Stimulated activated naive CD4-positive, alpha-beta T cell (primary cell): ENCODE data around the gene SLC25A42.
A peak's percentile ranks its signal among the peaks of the same experiment; 100 is the strongest.
"Not testable (repeated sequence)": the region's sequence is repeated elsewhere in the genome, so short reads cannot be mapped to it uniquely, and the experiment has no call there.

Source experiments
- DNase-seq, 6 experiments: peaks; one replicate each; lab custom pipeline; 2025; lab: John Stamatoyannopoulos, UW

Gene SLC25A42

GRCh38 chr19:19105365-19106055 is 41.7 kb downstream of the SLC25A42 start:
- DNase-seq: no peak

GRCh38 chr19:19106056-19106551 is 42.3 kb downstream of the SLC25A42 start:
- no peak for DNase-seq

GRCh38 chr19:19106938-19107337 is 43.1 kb downstream of the SLC25A42 start:
- DNase-seq: not testable (repeated sequence)

GRCh38 chr19:19107654-19108053 is 43.9 kb downstream of the SLC25A42 start:
- DNase-seq: no peak

DNA sequence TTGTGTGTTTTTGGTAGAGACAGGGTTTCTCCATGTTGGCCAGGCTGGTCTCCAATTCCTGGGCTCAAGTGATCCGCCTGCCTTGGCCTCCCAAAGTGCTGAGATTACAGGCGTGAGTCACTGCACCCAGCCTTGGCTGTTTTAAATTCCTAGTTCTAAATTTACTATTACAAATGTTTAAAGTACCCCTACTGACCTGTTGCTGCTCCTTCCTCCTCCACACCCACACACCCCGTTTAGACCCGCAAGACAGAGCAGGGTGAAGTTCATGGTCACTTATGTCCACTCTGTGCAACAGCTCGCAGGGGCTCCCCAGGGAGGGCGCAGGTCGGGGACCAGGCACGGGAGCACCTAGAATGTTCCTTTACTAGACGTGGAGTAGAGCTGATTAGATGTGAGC is 45.8 kb downstream of the SLC25A42 start:
- DNase-seq: no peak

- DNase-seq: peak in 2 of 6 experiments; percentile 7 to 13
Observed at GRCh38 chr19:19110410-19111135, 46.8 kb downstream of the SLC25A42 start.

- DNase-seq: no peak
Observed at GRCh38 chr19:19111136-19111835, 47.5 kb downstream of the SLC25A42 start.

- no peak for DNase-seq
Observed at GRCh38 chr19:19111967-19112580, 48.3 kb downstream of the SLC25A42 start.

DNA sequence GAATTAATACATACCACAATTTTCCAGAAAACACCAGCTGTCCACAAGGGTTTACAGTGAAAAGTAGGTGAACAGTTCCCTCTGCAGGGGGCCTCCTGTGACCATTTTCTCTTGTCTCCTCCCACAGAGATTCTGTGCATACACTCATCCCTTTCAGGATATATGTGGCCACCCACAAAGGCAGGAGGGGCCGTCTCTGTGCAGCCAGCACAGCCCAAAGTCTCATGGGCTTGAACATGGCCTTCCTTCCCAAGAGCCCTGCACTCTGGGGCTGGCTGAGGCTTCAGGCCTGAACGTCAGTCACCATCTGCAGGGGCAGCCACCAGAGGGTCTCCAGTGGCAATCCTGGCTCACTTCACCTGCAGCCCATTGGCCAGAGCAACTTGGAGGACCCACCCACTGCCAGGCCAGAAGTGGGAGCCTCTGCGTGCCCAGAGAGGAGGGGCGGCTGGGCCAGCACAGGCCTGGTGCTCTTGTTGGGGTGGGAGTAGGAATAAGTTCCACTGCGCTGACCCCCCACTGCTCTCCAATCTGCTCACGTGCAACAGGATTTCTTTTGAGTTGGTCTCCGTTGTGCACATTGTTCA is 49.3 kb downstream of the SLC25A42 start:
- no peak for DNase-seq

DNA sequence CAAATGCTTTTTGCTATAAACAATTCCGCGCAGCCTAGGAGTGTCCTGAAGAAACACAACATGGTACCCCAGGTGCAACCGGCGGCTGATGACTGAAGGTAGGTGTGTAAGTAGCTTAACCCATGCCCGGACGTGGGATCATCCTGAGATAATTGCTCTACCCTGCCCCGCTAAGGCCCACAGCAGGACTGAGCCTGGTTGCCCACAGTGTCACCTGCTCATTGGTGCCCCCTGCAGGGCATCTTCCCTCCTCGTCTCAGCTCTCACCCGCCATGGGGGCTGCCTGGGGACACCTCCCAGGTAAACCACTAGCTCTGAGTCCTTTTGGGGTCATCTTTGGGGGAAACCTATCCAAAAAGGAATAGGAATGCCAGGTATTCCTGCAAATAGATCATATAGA is 52.2 kb downstream of the SLC25A42 start:
- DNase-seq: peak in 3 of 6 experiments; percentile 11 to 38 (median 15)

DNA sequence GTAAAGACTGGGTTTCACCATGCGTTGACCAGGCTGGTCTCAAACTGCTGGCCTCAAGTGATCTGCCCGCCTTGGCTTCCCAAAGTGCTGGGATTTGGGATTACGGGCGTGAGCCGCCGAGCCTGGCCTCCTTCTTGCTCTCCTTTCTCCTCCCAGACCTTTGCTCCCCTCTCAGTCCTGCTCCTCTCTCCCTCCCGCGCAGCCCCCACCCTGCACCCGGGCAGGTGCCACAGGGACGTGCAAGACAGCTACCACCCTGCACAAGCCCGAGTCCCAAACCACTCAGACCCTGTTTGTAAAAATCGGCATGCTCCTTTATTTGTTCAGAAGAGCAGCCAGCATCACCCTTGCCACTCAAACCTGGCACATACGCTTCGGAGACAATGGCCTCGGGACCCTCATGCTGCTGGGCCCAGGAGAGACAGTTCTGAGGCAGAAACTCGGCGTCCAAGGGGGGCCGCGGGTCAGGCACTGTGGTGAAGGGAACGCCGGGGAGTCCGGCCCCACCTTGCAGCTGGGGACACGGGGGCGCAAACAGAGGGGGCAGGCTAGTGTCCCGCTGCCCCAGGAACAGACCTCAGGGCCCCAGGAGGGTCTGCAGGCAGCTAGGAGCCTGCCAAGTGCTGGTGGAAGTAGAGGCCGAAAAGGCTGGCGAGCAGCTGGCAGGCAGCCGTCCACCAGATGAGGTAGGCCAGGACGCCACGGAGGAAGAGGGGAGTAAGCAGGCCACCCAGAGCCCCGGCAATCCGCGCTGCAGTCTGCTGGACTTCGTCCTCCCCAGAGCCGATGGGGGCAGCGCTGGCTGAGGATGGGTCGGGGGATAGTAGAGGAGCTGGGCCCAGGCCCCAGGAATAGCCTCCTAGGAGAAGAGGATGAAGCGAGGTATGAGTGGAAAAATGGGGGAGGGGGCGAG is 55.8 kb downstream of the SLC25A42 start:
- no peak for DNase-seq

- DNase-seq: no peak
Observed at GRCh38 chr19:19120308-19121231, 56.8 kb downstream of the SLC25A42 start.

DNA sequence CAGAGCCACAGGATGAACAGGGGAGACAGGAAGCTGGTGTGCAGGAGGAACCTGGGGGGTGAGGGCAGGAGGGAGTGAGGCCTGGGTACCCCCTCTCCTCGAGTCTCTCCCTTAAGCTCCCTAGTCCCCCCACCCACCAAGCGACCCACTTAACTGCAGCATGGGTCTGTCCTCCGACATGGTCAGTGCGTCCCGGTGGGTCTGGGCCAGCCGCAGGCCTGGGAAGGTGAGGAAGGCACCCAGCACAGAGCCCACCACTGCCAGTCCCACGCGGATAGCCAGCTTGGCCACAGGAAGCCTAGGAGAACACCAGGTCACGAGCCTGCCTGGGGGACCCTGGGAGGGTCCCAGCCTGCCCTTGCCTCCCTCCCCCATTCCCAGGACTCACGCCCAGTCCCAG is 57.6 kb downstream of the SLC25A42 start:
- no peak for DNase-seq

DNA sequence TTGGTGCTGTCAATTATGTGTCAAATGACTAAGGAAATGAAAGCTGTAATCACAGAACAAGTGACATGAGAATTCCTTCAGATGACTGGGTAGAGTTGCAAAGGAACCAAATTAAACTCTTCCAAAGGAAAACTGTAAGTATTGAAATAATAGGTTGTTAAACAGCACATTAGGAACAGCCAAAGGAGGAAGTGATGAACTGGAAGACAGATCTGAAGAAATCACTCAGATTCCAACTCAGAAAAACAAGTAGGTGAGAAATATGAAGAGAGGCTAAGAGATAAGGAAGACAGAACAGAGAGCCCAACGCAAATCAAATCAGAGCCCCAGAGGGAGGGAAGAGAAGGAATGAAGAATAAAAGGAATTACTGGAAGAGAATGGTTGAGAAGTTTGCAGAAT is 59.1 kb downstream of the SLC25A42 start:
- no peak for DNase-seq

DNA sequence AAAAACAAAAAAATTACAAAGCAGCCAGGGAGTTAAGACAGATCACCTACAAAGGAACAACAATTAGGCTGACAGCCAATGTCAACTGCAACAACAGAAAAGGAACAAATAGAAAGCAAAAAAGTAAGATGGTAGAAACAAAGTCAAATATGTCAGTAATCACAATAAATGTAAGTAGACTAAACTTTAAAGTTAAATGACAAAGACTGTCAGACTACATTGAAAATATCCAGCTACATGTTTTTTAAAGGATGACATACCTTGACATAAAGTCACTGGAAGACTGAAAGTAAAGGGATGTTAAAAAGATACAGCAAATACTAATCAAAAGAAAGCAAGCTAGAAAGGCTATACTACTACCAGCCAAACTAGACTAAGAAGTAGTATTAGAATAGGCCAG is 59.6 kb downstream of the SLC25A42 start:
- DNase-seq: no peak

DNA sequence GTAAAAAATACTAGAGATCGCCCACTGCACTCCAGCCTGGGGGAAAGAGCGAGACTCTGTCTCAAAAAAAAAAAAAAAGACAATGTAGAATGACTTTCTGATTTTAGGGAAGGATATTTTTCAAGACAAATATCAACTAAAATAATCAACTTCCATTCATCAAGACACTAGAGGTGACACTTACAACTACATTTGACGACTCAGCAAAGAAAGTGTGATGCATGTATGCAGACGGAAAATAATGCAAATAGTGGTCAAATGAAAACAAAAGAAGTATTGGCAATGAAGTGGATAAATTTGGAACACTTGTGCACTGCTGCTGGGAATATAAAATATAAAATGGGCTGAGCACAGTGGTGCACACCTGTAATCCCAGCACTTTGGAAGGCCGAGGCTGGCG is 62.3 kb downstream of the SLC25A42 start:
- no peak for DNase-seq

- DNase-seq: no peak
Observed at GRCh38 chr19:19131989-19132388, 68.2 kb downstream of the SLC25A42 start.

GRCh38 chr19:19132912-19133311 is 69.1 kb downstream of the SLC25A42 start:
- DNase-seq: no peak

GRCh38 chr19:19133985-19134384 is 70.2 kb downstream of the SLC25A42 start:
- no peak for DNase-seq

- peak in 5 of 6 experiments; percentile 40 to 53 (median 49) for DNase-seq
Observed at GRCh38 chr19:19134687-19135158, 70.9 kb downstream of the SLC25A42 start.
